GM12892 (cell line): ENCODE results near the gene ARHGEF25. TPM values are rescaled to one million over a fixed set of nuclear protein-coding genes. Genes with fewer than 3 reads are reported as not detected.
"Not testable (repeated sequence)": the region's sequence is repeated elsewhere in the genome, so short reads cannot be mapped to it uniquely, and the experiment has no call there.

ENCODE experiments used
- DNase-seq: peaks from one replicate; pipeline ENCODE4 v3.0.0; 2011; ENCODE audit not compliant: insufficient read length
- FAIRE-seq: peaks from 2 replicates; lab custom pipeline; 2011; peaks lifted over from hg19 to GRCh38; lab: Jason Lieb, UNC
- POLR2A ChIP-seq: IDR thresholded peaks from 2 replicates; pipeline ENCODE4 v1.6.1; 2011; ENCODE audit warnings: low read depth, low read length, control low read depth
- POLR2AphosphoS5 ChIP-seq: IDR thresholded peaks from 2 replicates; pipeline ENCODE4 v1.6.1; 2011; ENCODE audit warnings: low read depth, low read length, control low read depth
- TAF1 ChIP-seq: IDR thresholded peaks from 2 replicates; pipeline ENCODE4 v1.6.1; 2011; ENCODE audit warnings: low read depth, mild to moderate bottlenecking, control low read depth, low read length, borderline replicate concordance
- polyA plus RNA-seq: library from polyadenylated mRNA; unstranded; fragments of >200 nt; gene quantifications from one replicate; pipeline ENCODE4 v1.2.1, GENCODE V29; 2012; ENCODE audit warnings: missing spikeins, inconsistent platforms; ENCODE audit not compliant: missing spikeins

The ARHGEF25 gene
- 7.1 TPM for polyA plus RNA-seq

- peak; percentile 79 for FAIRE-seq
- TF ChIP-seq POLR2AphosphoS5 (no peak), TAF1 (no peak), POLR2A (peak; percentile 54; the same call in 1 of the 2 replicates)
- peak; percentile 79 for DNase-seq
Observed at GRCh38 chr12:57611108-57611826, at the start of gene ARHGEF25. ARHGEF25 (plus strand) TSS chr12:57611435; CDS start chr12:57611895, 460 bp downstream.

DNA sequence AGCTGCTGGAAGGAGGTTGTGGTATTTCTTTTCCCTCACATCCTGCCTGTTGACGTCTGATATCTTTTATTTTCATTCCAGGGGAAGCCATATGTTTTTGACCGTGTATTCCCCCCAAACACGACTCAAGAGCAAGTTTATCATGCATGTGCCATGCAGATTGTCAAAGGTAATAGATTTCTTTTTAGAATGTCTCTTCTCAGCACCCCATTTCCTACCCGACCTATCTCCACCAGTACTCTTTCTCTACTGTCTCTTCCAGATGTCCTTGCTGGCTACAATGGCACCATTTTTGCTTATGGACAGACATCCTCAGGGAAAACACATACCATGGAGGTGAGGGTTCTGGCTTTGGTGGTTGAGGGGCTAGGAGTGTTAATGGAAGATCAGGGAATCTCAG is 47.9 kb upstream of the ARHGEF25 start:
- TF ChIP-seq POLR2A (no peak), TAF1 (no peak), POLR2AphosphoS5 (no peak)
- DNase-seq (no peak), FAIRE-seq (no peak)

DNA sequence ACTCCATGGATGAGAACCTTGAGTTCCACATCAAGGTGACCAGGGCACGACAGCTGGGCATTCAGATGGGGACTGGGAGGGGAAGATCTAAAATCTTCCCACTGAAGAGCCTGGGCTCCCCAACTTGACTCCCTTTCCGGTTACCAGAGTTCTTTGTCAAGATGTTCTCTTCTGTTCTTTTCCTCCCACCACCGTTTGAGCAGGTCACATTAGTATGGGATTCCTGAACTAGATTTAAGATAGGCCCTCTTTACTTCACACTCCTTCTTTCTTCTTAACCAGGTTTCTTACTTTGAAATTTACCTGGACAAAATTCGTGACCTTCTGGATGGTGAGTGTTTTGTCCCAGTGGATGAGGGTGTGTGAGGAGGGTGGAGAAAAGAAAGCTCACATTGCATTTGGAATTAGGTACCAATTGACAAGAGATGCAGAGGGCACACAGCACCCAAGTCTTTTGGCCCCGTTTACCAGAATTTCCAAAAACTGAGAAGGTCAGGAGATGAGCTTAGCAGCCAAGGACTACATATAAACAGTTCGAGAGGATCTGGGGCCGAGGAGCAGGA is 47.0 kb upstream of the ARHGEF25 start:
- DNase-seq (no peak), FAIRE-seq (no peak)
- no peak for TF ChIP-seq POLR2A
- TF ChIP-seq POLR2AphosphoS5, result no peak
- TF ChIP-seq TAF1, result no peak

DNA sequence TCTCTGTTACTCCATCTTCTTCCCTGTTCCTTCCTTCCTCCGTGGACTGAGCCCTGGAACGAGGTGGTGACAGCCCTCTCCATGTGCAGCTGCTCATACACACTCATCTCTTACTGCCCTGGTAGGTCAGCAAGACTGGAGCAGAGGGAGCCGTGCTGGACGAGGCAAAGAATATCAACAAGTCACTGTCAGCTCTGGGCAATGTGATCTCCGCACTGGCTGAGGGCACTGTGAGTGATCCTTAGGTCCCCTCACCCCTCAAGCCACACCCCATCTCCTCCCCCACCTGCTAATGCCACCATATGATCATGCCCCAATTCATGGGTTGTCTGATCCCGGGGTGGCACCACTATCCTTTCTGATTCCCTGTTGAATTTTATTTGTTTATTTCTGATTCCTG is 42.4 kb upstream of the ARHGEF25 start:
- DNase-seq, result no peak
- FAIRE-seq, result no peak
- no peak for TF ChIP-seq POLR2AphosphoS5
- no peak for TF ChIP-seq POLR2A
- TF ChIP-seq TAF1, result no peak

- FAIRE-seq, result no peak
- DNase-seq, result no peak
- TF ChIP-seq POLR2A, result no peak
- TF ChIP-seq POLR2AphosphoS5, result no peak
- no peak for TF ChIP-seq TAF1
Observed at GRCh38 chr12:57569858-57570257, 41.4 kb upstream of the ARHGEF25 start.

DNA sequence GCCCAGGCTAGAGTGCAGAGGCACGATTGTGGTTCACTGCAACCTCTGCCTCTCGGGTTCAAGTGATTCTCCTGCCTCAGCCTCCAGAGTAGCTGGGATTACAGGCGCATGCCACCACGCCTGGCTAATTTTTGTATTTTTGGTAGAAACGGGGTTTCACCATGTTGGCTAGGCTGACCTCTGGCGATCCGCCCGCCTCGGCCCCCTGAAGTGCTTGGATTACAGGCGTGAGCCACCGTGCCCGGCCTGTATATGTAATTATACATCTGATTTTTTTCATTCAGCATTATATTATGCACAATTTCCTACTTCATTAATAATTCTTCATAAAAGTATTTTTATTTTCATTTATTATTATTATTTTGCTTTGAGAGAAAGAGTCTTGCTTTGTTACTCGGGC is 40.8 kb upstream of the ARHGEF25 start:
- FAIRE-seq, DNase-seq: not testable (repeated sequence)

DNA sequence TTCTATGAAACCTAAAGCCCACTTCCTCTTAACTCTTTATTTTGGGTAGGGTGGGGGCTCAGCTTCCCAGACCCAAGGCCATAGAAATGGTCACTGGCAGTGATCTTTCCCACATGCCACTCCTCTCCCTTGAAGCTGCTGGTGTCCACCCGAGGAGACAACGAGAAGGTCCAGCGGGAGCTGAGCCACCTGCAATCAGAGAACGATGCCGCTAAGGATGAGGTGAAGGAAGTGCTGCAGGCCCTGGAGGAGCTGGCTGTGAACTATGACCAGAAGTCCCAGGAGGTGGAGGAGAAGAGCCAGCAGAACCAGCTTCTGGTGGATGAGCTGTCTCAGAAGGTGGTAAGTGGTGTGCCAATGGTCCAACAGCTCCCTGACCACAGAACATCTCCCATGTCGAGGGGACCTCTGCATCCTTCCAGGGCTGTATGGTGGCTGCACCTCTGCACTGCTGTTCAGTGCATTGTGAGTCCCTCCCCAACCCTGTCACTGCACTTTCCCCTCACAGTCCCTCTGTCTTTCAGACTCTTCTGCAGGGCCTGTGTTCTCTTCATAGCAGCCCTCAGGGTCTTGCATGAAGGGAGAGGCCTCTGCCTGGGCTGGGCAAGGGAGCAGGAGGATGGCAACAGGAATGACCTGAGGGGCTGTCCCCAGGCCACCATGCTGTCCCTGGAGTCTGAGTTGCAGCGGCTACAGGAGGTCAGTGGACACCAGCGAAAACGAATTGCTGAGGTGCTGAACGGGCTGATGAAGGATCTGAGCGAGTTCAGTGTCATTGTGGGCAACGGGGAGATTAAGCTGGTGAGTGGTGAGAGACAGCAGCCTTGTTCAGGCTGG is 39.1 kb upstream of the ARHGEF25 start:
- TF ChIP-seq POLR2AphosphoS5, result no peak
- TF ChIP-seq TAF1, result no peak
- TF ChIP-seq POLR2A, result no peak
- no peak for FAIRE-seq
- DNase-seq, result no peak

DNA sequence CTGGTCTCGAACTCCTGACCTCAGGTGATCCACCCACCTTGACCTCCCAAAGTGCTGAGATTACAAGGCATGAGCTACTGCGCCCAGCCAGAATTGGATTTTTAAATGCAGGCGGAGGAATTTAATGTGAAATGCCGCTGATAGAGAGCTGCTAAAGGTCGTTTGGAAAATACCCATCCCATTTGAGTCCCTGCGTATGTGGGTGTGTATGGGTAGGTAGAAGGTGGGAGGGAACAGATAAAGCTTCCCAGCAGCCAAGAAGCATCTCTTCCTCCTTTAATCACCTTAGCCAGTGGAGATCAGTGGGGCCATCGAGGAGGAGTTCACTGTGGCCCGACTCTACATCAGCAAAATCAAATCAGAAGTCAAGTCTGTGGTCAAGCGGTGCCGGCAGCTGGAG is 36.4 kb upstream of the ARHGEF25 start:
- no peak for DNase-seq
- no peak for TF ChIP-seq POLR2A
- TF ChIP-seq POLR2AphosphoS5, result no peak
- TF ChIP-seq TAF1, result no peak
- no peak for FAIRE-seq

- DNase-seq, result no peak
- no peak for FAIRE-seq
- TF ChIP-seq TAF1 (no peak), POLR2A (no peak), POLR2AphosphoS5 (no peak)
Observed at GRCh38 chr12:57575771-57576612, 35.2 kb upstream of the ARHGEF25 start.

- TF ChIP-seq TAF1 (no peak), POLR2AphosphoS5 (no peak), POLR2A (no peak)
- FAIRE-seq, result no peak
- DNase-seq, result no peak
Observed at GRCh38 chr12:57576613-57577160, 34.5 kb upstream of the ARHGEF25 start.
